ENCODE data around the gene ITGAV.

The ITGAV gene

GRCh38 chr2:186612555-186613440 lies 22.9 kb downstream of the ITGAV start:
- no peak for DNase-seq

GRCh38 chr2:186614373-186614772 lies 24.5 kb downstream of the ITGAV start:
- no peak for DNase-seq

GRCh38 chr2:186617148-186617547 lies 27.3 kb downstream of the ITGAV start:
- DNase-seq, result peak in 1 of 4 experiments; percentile 9

- DNase-seq, result no peak
Observed at GRCh38 chr2:186617771-186618170, 27.9 kb downstream of the ITGAV start.

- no peak for DNase-seq
Observed at GRCh38 chr2:186618696-186619095, 28.8 kb downstream of the ITGAV start.

- DNase-seq, result peak in 1 of 4 experiments; percentile 28
Observed at GRCh38 chr2:186623084-186623483, 33.2 kb downstream of the ITGAV start.

GRCh38 chr2:186624276-186624675 lies 34.4 kb downstream of the ITGAV start:
- no peak for DNase-seq

GRCh38 chr2:186629250-186629996 lies 39.6 kb downstream of the ITGAV start:
- peak in 2 of 4 experiments; percentile 30 to 35 for DNase-seq

GRCh38 chr2:186632417-186632816 lies 42.6 kb downstream of the ITGAV start:
- no peak for DNase-seq

GRCh38 chr2:186634701-186635100 lies 44.8 kb downstream of the ITGAV start:
- DNase-seq, result peak in 3 of 4 experiments; percentile 8 to 52 (median 35)

- DNase-seq, result peak in 1 of 4 experiments; percentile 10
Observed at GRCh38 chr2:186636800-186637496, 47.1 kb downstream of the ITGAV start.

GRCh38 chr2:186637497-186637800 lies 47.6 kb downstream of the ITGAV start:
- peak; percentile 50 to 75 (median 63) for DNase-seq

- DNase-seq, result no peak
Observed at GRCh38 chr2:186639939-186640338, 50.1 kb downstream of the ITGAV start.

GRCh38 chr2:186641132-186641806 lies 51.4 kb downstream of the ITGAV start:
- DNase-seq, result peak in 1 of 4 experiments; percentile 20

- peak; percentile 50 to 75 (median 65) for DNase-seq
Observed at GRCh38 chr2:186641807-186642321, 52.0 kb downstream of the ITGAV start.

GRCh38 chr2:186644791-186645190 lies 54.9 kb downstream of the ITGAV start:
- no peak for DNase-seq

GRCh38 chr2:186645999-186646398 lies 56.1 kb downstream of the ITGAV start:
- no peak for DNase-seq

GRCh38 chr2:186648130-186648529 lies 58.3 kb downstream of the ITGAV start:
- no peak for DNase-seq

- DNase-seq, result no peak
Observed at GRCh38 chr2:186653511-186653910, 63.7 kb downstream of the ITGAV start.

GRCh38 chr2:186659383-186659782 lies 69.5 kb downstream of the ITGAV start:
- DNase-seq, result no peak

GRCh38 chr2:186664385-186665043 lies 74.7 kb downstream of the ITGAV start:
- DNase-seq, result no peak

- no peak for DNase-seq
Observed at GRCh38 chr2:186669146-186669545, 79.3 kb downstream of the ITGAV start.

Data from suppressor macrophage (primary cell).